ENCODE measurements around the gene PPP4R2. TPM values are rescaled to one million over a fixed set of nuclear protein-coding genes. Genes with fewer than 3 reads are reported as not detected.
A peak's percentile ranks its signal among the peaks of the same experiment; 100 is the strongest.
"Not testable (repeated sequence)": the region's sequence is repeated elsewhere in the genome, so short reads cannot be mapped to it uniquely, and the experiment has no call there.

The PPP4R2 gene
- total RNA-seq, 1 donor from 2014 or later = 24.3 TPM

DNA sequence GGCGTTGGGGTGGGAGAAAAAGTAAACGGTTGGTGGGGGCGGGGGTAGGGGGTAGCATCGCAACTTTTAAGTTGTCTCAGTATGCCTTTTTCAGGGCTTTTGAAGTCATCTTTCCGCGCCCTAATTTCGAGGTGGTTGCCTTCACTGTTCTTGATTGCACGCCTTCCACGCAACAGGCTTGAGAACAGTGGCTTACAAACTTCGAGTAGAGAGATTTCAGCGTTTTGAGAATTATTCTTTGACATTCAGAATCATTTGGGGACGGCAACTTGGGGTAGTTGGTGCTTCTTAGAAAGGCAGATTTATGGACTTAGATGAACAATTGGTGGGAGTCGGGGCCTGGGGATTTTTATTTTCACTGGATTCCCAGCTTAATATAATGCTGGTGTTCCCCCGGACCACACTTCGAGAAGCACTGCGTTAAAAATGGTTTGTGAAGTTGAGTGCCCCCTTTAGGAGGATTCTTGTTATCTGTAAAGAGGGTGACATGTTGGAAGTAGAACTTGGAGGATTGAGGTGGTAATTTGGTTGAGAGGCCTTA, 880 bp downstream of the PPP4R2 start:
- H3K27ac ChIP-seq = peak overlapping the region; percentile 97
- no peak for DNase-seq (ENCODE audit: extremely low spot score in 2 of 2)

GRCh38 chr3:72998466-72998865, 1.9 kb downstream of the PPP4R2 start:
- DNase-seq (ENCODE audit: extremely low spot score in 2 of 2) = no peak
- peaks cover 63% of the 10 kb centered on the region for H3K4me1 ChIP-seq
- no peak for TF ChIP-seq POLR2AphosphoS5 (IDR thresholded peaks at IDR 0.05; ENCODE audit: insufficient read depth in 1 of 2, low read depth in 1 of 2)
- TF ChIP-seq CTCF (IDR thresholded peaks at IDR 0.05) = no peak
- TF ChIP-seq POLR2A (IDR thresholded peaks at IDR 0.05) = no peak
- H3K36me3 ChIP-seq = peaks cover 0 to 5% of the 10 kb centered on the region in 2 donors
- intact Hi-C loops (cut with DNase I) = loop anchor here (1.0 kb wide), 1 partner anchor 102 kb away; no protein-coding TSS in a partner anchor
- H3K9me3 ChIP-seq = no peaks in the 10 kb centered on the region
- peak overlapping the region; percentile 69 to 78 for H3K4me3 ChIP-seq
- no peaks in the 10 kb centered on the region for H3K27me3 ChIP-seq
- peak overlapping the region; percentile 97 for H3K27ac ChIP-seq

More for the DNA sequence above, 880 bp downstream of the PPP4R2 start:
- Histone ChIP-seq H3K4me1 (peaks cover 57% of the 10 kb centered on the region), H3K9me3 (no peaks in the 10 kb centered on the region), H3K36me3 (peaks cover 0 to 5% of the 10 kb centered on the region in 2 donors), H3K4me3 (peak overlapping the region; percentile 69 to 78), H3K27me3 (no peaks in the 10 kb centered on the region)
- intact Hi-C loops (cut with DNase I) = loop anchor here (2.0 kb wide), 1 partner anchor 149 kb away; the partner anchor contains the start of gene SHQ1
- no peak for TF ChIP-seq POLR2A (IDR thresholded peaks at IDR 0.05)
- no peak for TF ChIP-seq POLR2AphosphoS5 (IDR thresholded peaks at IDR 0.05; ENCODE audit: insufficient read depth in 1 of 2, low read depth in 1 of 2)
- peak in 1 of 3 experiments; percentile 34 for TF ChIP-seq CTCF (IDR thresholded peaks at IDR 0.05)

GRCh38 chr3:72999951-73000350, 3.3 kb downstream of the PPP4R2 start:
- Histone ChIP-seq H3K36me3 (peaks cover 0 to 5% of the 10 kb centered on the region in 2 donors), H3K4me3 (no peak overlapping the region)

GRCh38 chr3:73003050-73003449, 6.4 kb downstream of the PPP4R2 start:
- H3K27ac ChIP-seq; H3K4me3 ChIP-seq; H3K27me3 ChIP-seq; intact Hi-C loops (cut with DNase I); DNase-seq (ENCODE audit: extremely low spot score in 2 of 2); H3K36me3 ChIP-seq; H3K9me3 ChIP-seq: not testable (repeated sequence)
- peaks cover 66% of the 10 kb centered on the region for H3K4me1 ChIP-seq

More at GRCh38 chr3:72999951-73000350, 3.3 kb downstream of the PPP4R2 start:
- Histone ChIP-seq H3K27me3 (no peaks in the 10 kb centered on the region), H3K27ac (no peak overlapping the region), H3K9me3 (no peaks in the 10 kb centered on the region), H3K4me1 (peaks cover 69% of the 10 kb centered on the region)
- no peak for DNase-seq (ENCODE audit: extremely low spot score in 2 of 2)
- intact Hi-C loops (cut with DNase I) = no loop called here
- TF ChIP-seq POLR2AphosphoS5 (IDR thresholded peaks at IDR 0.05; ENCODE audit: insufficient read depth in 1 of 2, low read depth in 1 of 2) (no peak), CTCF (IDR thresholded peaks at IDR 0.05) (no peak), POLR2A (IDR thresholded peaks at IDR 0.05) (no peak)

GRCh38 chr3:73004316-73004715, 7.7 kb downstream of the PPP4R2 start:
- Histone ChIP-seq H3K27ac (no peak overlapping the region), H3K9me3 (no peaks in the 10 kb centered on the region), H3K36me3 (peaks cover 0 to 1% of the 10 kb centered on the region in 2 donors), H3K27me3 (no peaks in the 10 kb centered on the region), H3K4me1 (peaks cover 66% of the 10 kb centered on the region), H3K4me3 (no peak overlapping the region)
- DNase-seq (ENCODE audit: extremely low spot score in 2 of 2) = no peak
- TF ChIP-seq CTCF (IDR thresholded peaks at IDR 0.05) = no peak
- no peak for TF ChIP-seq POLR2A (IDR thresholded peaks at IDR 0.05)
- TF ChIP-seq POLR2AphosphoS5 (IDR thresholded peaks at IDR 0.05; ENCODE audit: insufficient read depth in 1 of 2, low read depth in 1 of 2) = no peak
- intact Hi-C loops (cut with DNase I) = no loop called here
